Hepatocyte (in vitro differentiated cells): ENCODE results near the gene SLC16A3. TPM values are rescaled to one million over a fixed set of nuclear protein-coding genes. Genes with fewer than 3 reads are reported as not detected.
"Not testable (repeated sequence)": the region's sequence is repeated elsewhere in the genome, so short reads cannot be mapped to it uniquely, and the experiment has no call there.

Experiments used
- DNase-seq: peaks from one replicate; pipeline ENCODE4 v3.0.0-alpha.2; 2016; ENCODE audit warnings: low spot score
- H2AFZ ChIP-seq: fragments of 200-600 bp; sonication (generic); 2 replicates; pipeline ENCODE4 v1.6.0; 2016; ENCODE audit warnings: antibody characterized with exemption, mild to moderate bottlenecking
- H3K27ac ChIP-seq: fragments of 200-600 bp; sonication (generic); 2 replicates; pipeline ENCODE4 v1.5.1; 2016; ENCODE audit warnings: mild to moderate bottlenecking
- H3K27me3 ChIP-seq: fragments of 200-600 bp; sonication (generic); 2 replicates; pipeline ENCODE4 v1.6.1; 2016
- H3K36me3 ChIP-seq: fragments of 200-600 bp; sonication (generic); replicated peaks from 2 replicates; pipeline ENCODE4 v1.5.1; 2016; ENCODE audit warnings: low read depth; ENCODE audit not compliant: insufficient read depth
- H3K4me1 ChIP-seq: fragments of 200-600 bp; sonication (generic); 2 replicates; pipeline ENCODE4 v1.5.1; 2016; ENCODE audit warnings: mild to moderate bottlenecking, moderate library complexity; ENCODE audit not compliant: insufficient read depth
- H3K4me2 ChIP-seq: fragments of 200-600 bp; sonication (generic); 2 replicates; pipeline ENCODE4 v1.6.0; 2016
- H3K4me3 ChIP-seq: fragments of 200-600 bp; sonication (generic); 2 replicates; pipeline ENCODE4 v1.5.1; 2016; ENCODE audit warnings: mild to moderate bottlenecking
- H3K79me2 ChIP-seq: fragments of 200-600 bp; sonication (generic); 2 replicates; pipeline ENCODE4 v1.6.0; 2017; ENCODE audit warnings: mild to moderate bottlenecking
- H3K9me2 ChIP-seq: fragments of 200-600 bp; sonication (generic); replicated peaks from 2 replicates; pipeline ENCODE4 v1.6.0; 2017; ENCODE audit warnings: mild to moderate bottlenecking; ENCODE audit not compliant: insufficient read depth
- H3K9me3 ChIP-seq: fragments of 200-600 bp; sonication (generic); 2 replicates; pipeline ENCODE4 v1.5.1; 2016; ENCODE audit warnings: low read depth, mild to moderate bottlenecking
- H4K20me1 ChIP-seq: fragments of 200-600 bp; sonication (generic); 2 replicates; pipeline ENCODE4 v1.6.0; 2016; ENCODE audit warnings: mild to moderate bottlenecking; ENCODE audit not compliant: insufficient read depth, poor library complexity, severe bottlenecking
- EZH2 ChIP-seq: fragments of 200-600 bp; sonication (generic); IDR thresholded peaks from 2 replicates; pipeline ENCODE4 v1.6.1; 2016; ENCODE audit warnings: antibody characterized with exemption, mild to moderate bottlenecking, borderline replicate concordance
- EZH2phosphoT487 ChIP-seq: fragments of 200-600 bp; sonication (generic); IDR thresholded peaks from one replicate; pipeline ENCODE4 v1.6.1; 2018; ENCODE audit warnings: antibody characterized with exemption, mild to moderate bottlenecking, low read depth, moderate library complexity; ENCODE audit not compliant: unreplicated experiment, severe bottlenecking
- WGBS: methylation state at CpG from one replicate; pipeline ENCODE4 v1.1.6; 2016; ENCODE audit warnings: low lambda C conversion rate; ENCODE audit errors: missing lambda C conversion rate; 5-methylcytosine and 5-hydroxymethylcytosine counted together
- polyA plus RNA-seq: library from polyadenylated mRNA; unstranded; fragments of >200 nt; fragmentation: Nextera tagmentation; extraction: Ambion mirVana; gene quantifications from 2 replicates; pipeline ENCODE4 v1.2.1, GENCODE V29; 2016
- total RNA-seq: library from RNA; depleted of rRNA; stranded (reverse); fragments of >200 nt; gene quantifications from 2 replicates; pipeline ENCODE4 v1.2.3, GENCODE V29; 2014
- TF ChIP-seq, protein P1 (sequence below): fragments of 200-600 bp; sonication (generic); IDR thresholded peaks from 2 replicates; pipeline ENCODE4 v1.5.1; 2016; ENCODE audit warnings: antibody characterized with exemption, mild to moderate bottlenecking; ENCODE audit not compliant: poor library complexity

SLC16A3 gene
- total and polyA plus RNA-seq, 2 experiments from 2014 or later: 125 to 290 TPM

- H3K36me3 ChIP-seq, DNase-seq, H3K4me2 ChIP-seq, H3K27ac ChIP-seq, H3K4me1 ChIP-seq, H3K27me3 ChIP-seq, H3K9me2 ChIP-seq, H3K9me3 ChIP-seq, H2AFZ ChIP-seq, H3K4me3 ChIP-seq: not testable (repeated sequence)
- Histone ChIP-seq H3K79me2 (peaks cover 100% of the 10 kb centered on the region), H4K20me1 (peaks cover 90% of the 10 kb centered on the region)
- 97% methylated on average over 8 of the region's 8 CpGs for WGBS
Measured at GRCh38 chr17:82259972-82260961, 31.4 kb downstream of the SLC16A3 start.

DNA sequence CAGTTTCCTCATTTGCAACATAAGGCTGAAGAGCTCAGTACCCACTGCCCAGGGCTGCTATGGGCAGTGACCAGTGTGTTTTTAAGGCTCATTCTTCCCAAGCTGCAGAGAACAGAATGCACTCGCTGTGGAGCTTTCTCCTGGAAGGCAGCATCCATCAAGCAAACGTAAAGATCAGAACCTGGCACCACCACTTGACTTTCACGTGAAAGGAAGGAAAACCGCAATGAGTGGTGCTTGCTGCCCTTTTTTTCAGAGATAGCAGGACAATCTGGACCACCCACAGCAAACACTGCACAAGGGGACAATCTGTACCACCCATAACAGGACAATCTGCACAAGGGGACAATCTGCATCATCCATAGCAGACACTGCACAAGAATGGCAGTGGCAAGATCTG lies 33.5 kb downstream of the SLC16A3 start:
- Histone ChIP-seq H3K27ac (no peak overlapping the region), H3K4me2 (no peak overlapping the region), H3K27me3 (no peaks in the 10 kb centered on the region), H2AFZ (no peak overlapping the region), H3K4me3 (no peak overlapping the region), H4K20me1 (peaks cover 93% of the 10 kb centered on the region), H3K79me2 (peaks cover 100% of the 10 kb centered on the region), H3K4me1 (peaks cover 19% of the 10 kb centered on the region), H3K9me2 (no peaks in the 10 kb centered on the region), H3K9me3 (no peaks in the 10 kb centered on the region), H3K36me3 (no peaks in the 10 kb centered on the region)
- TF ChIP-seq, protein P1, sequence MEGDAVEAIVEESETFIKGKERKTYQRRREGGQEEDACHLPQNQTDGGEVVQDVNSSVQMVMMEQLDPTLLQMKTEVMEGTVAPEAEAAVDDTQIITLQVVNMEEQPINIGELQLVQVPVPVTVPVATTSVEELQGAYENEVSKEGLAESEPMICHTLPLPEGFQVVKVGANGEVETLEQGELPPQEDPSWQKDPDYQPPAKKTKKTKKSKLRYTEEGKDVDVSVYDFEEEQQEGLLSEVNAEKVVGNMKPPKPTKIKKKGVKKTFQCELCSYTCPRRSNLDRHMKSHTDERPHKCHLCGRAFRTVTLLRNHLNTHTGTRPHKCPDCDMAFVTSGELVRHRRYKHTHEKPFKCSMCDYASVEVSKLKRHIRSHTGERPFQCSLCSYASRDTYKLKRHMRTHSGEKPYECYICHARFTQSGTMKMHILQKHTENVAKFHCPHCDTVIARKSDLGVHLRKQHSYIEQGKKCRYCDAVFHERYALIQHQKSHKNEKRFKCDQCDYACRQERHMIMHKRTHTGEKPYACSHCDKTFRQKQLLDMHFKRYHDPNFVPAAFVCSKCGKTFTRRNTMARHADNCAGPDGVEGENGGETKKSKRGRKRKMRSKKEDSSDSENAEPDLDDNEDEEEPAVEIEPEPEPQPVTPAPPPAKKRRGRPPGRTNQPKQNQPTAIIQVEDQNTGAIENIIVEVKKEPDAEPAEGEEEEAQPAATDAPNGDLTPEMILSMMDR: no peak
- no peak for TF ChIP-seq EZH2phosphoT487
- no peak for TF ChIP-seq EZH2
- WGBS: 98% methylated on average over 4 of the region's 4 CpGs
- DNase-seq: no peak

DNA sequence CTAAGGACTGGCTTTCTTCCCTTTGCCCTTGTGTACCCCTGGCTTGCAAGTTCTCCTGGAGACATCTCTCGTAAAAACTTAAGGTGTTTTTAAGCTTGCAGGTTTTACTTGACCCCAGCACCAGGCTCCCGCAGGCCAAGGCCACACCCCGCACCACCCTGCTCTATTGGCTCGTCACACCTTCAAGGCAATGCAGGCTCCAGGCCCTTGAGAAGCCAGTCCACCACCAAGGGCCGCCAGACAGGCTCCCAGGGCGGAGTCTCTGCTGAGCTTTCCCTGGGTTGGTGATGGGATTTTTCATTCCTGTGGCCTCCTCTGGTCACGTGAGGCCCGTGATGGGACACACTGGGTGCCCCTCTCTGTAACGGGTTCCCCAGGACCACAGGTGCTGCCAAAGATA lies 34.8 kb downstream of the SLC16A3 start:
- Histone ChIP-seq H3K4me1 (peaks cover 28% of the 10 kb centered on the region), H4K20me1 (peaks cover 94% of the 10 kb centered on the region), H3K79me2 (peaks cover 97% of the 10 kb centered on the region), H3K36me3 (no peaks in the 10 kb centered on the region), H3K27me3 (no peaks in the 10 kb centered on the region), H3K9me2 (no peaks in the 10 kb centered on the region), H2AFZ (no peak overlapping the region), H3K4me2 (no peak overlapping the region), H3K4me3 (no peak overlapping the region), H3K9me3 (no peaks in the 10 kb centered on the region), H3K27ac (no peak overlapping the region)
- TF ChIP-seq EZH2phosphoT487: no peak
- TF ChIP-seq, protein P1: no peak
- no peak for TF ChIP-seq EZH2
- no peak for DNase-seq
- 92% methylated on average over 9 of the region's 9 CpGs for WGBS

DNA sequence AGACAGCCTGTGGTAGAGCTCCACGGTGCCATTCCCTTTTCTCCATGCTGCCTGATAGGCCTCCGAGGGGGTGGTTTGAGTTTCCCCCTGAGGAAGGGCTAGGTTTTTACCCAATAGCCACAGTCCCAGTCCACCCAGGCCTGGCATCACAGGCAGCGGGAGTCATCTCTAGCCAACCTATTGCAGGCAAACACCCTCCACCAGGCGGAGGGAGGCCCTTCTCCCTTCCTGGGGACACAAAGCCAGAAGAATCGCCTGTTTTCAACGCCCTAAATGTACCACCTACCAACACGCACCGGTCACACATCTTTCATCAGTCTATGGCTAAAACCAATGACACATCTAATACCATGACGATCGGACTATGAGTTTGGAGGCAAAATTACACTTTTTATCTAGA lies 37.3 kb downstream of the SLC16A3 start:
- H3K4me1 ChIP-seq: peaks cover 52% of the 10 kb centered on the region
- H3K27me3 ChIP-seq: no peaks in the 10 kb centered on the region
- H3K36me3 ChIP-seq: no peaks in the 10 kb centered on the region
- H4K20me1 ChIP-seq: peaks cover 99% of the 10 kb centered on the region
- H3K79me2 ChIP-seq: peaks cover 97% of the 10 kb centered on the region
- H3K9me2 ChIP-seq: no peaks in the 10 kb centered on the region
- peak overlapping the region; percentile 72 for H3K4me2 ChIP-seq
- peak overlapping the region; percentile 100 for H3K27ac ChIP-seq
- no peak overlapping the region for H2AFZ ChIP-seq
- no peaks in the 10 kb centered on the region for H3K9me3 ChIP-seq
- 95% methylated on average over 10 of the region's 10 CpGs for WGBS
- TF ChIP-seq EZH2 (no peak), EZH2phosphoT487 (no peak)
- TF ChIP-seq, protein P1: no peak
- DNase-seq: no peak
- no peak overlapping the region for H3K4me3 ChIP-seq
